B cell (primary cell): ENCODE measurements around the gene KCNJ1. TPM values are rescaled to one million over a fixed set of nuclear protein-coding genes. Genes with fewer than 3 reads are reported as not detected.

Experiments
- ATAC-seq: fragments of 200-7000 bp; cut with Tn5 transposase; one replicate; pipeline ENCODE4 v1.10.0; 2021; ENCODE audit warnings: low read depth, mild to moderate bottlenecking, moderate number of reproducible peaks, moderate library complexity
- CTCF ChIA-PET: fragments of 350-600 bp; sonication (Branson Sonifier 250); formaldehyde crosslinking; loops from one replicate; lab custom pipeline; 2021; ENCODE audit warnings: antibody characterized with exemption, inconsistent platforms; lab: Charles Lee
- POLR2A ChIA-PET: fragments of 350-600 bp; sonication (Branson Sonifier 250); formaldehyde crosslinking; loops from one replicate; lab custom pipeline; 2021; ENCODE audit warnings: antibody characterized with exemption; lab: Charles Lee
- DNase-seq: peaks from one replicate; pipeline ENCODE4 v3.0.0; 2013
- H2AFZ ChIP-seq: 2 replicates; pipeline ENCODE4 v1.6.1; 2012; ENCODE audit warnings: mild to moderate bottlenecking, low read depth, low read length; ENCODE audit not compliant: insufficient read depth, poor library complexity, severe bottlenecking
- H3K27ac ChIP-seq, 2 donors: 1 replicate in 1 of 2; 2 replicates in 1 of 2; pipeline ENCODE4 v1.5.1; 2012 to 2013; ENCODE audit warnings: low read length in 2 of 2, mild to moderate bottlenecking in 2 of 2, moderate library complexity in 1 of 2
- H3K27me3 ChIP-seq, 4 experiments: fragments of 200-600 bp in 1 of 4; sonication (generic) in 1 of 4; replicated peaks in 1 of 4; 1 replicate in 2 of 4; 2 replicates in 2 of 4; pipeline versions ENCODE4 v1.6.1 to v1.7.0; 2013 to 2016; ENCODE audit warnings: low read length in 3 of 4, mild to moderate bottlenecking in 2 of 4, mixed read lengths in 1 of 4, moderate library complexity in 1 of 4; ENCODE audit not compliant: insufficient read depth in 4 of 4, control insufficient read depth in 3 of 4; ENCODE audit errors: control extremely low read depth in 1 of 4
- H3K36me3 ChIP-seq, 2 experiments: replicated peaks in 1 of 2; 1 replicate in 1 of 2; 2 replicates in 1 of 2; pipeline versions ENCODE4 v1.6.1 to v1.7.1; 2013; ENCODE audit warnings: low read length in 1 of 2; ENCODE audit not compliant: insufficient read depth in 2 of 2, control insufficient read depth in 1 of 2; ENCODE audit errors: control extremely low read depth in 1 of 2, extremely low read depth in 1 of 2
- H3K4me1 ChIP-seq, 2 donors: fragments of 200-600 bp in 1 of 2; sonication (generic) in 1 of 2; 1 replicate in 1 of 2; 2 replicates in 1 of 2; pipeline versions ENCODE4 v1.5.1 to v1.6.1; 2013 to 2017; ENCODE audit warnings: low read length in 2 of 2; ENCODE audit not compliant: control insufficient read depth in 2 of 2, insufficient read depth in 2 of 2
- H3K4me2 ChIP-seq: replicated peaks from 2 replicates; pipeline ENCODE3; 2012; ENCODE audit warnings: mild to moderate bottlenecking, low read depth, low read length; ENCODE audit not compliant: poor library complexity, severe bottlenecking
- H3K4me3 ChIP-seq, 5 experiments: fragments of 200-600 bp in 1 of 5; sonication (generic) in 1 of 5; 1 replicate in 3 of 5; 2 replicates in 2 of 5; pipeline versions ENCODE4 v1.5.1 to v1.7.0; 2011 to 2016; ENCODE audit warnings: low read length in 4 of 5, mild to moderate bottlenecking in 4 of 5, low read depth in 2 of 5, control low read depth in 1 of 5, moderate library complexity in 1 of 5; ENCODE audit not compliant: insufficient read depth in 1 of 5; ENCODE audit errors: control extremely low read depth in 1 of 5, extremely low read depth in 1 of 5
- H3K79me2 ChIP-seq: fragments of 200-600 bp; sonication (generic); one replicate; pipeline ENCODE4 v1.6.0; 2016; ENCODE audit warnings: low read length; ENCODE audit not compliant: control insufficient read depth, insufficient read depth
- H3K9ac ChIP-seq: fragments of 200-600 bp; sonication (generic); 2 replicates; pipeline ENCODE4 v1.6.1; 2017; ENCODE audit warnings: mild to moderate bottlenecking, low read length, moderate library complexity
- H3K9me3 ChIP-seq, 3 donors: one replicate each; pipeline versions ENCODE4 v1.6.1 to v1.7.1; 2013; ENCODE audit warnings: low read length in 2 of 3; ENCODE audit not compliant: control insufficient read depth in 2 of 3, insufficient read depth in 1 of 3; ENCODE audit errors: control extremely low read depth in 1 of 3
- H4K20me1 ChIP-seq: 2 replicates; pipeline ENCODE4 v1.6.0; 2012; ENCODE audit warnings: mild to moderate bottlenecking, low read length; ENCODE audit not compliant: insufficient read depth, control insufficient read depth, poor library complexity, severe bottlenecking
- H3K27ac Mint-ChIP-seq: one replicate; pipeline ENCODE4 v1.8.0; 2021; ENCODE audit warnings: mixed read lengths
- H3K27me3 Mint-ChIP-seq: one replicate; pipeline ENCODE4 v1.8.0; 2021; ENCODE audit warnings: mixed read lengths
- H3K4me1 Mint-ChIP-seq: one replicate; pipeline ENCODE4 v1.8.0; 2021; ENCODE audit warnings: mixed read lengths
- H3K4me3 Mint-ChIP-seq: one replicate; pipeline ENCODE4 v1.8.0; 2021; ENCODE audit warnings: mixed read lengths
- H3K9me3 Mint-ChIP-seq: one replicate; pipeline ENCODE4 v1.8.0; 2022; ENCODE audit warnings: mixed read lengths; ENCODE audit not compliant: insufficient read depth
- EZH2 ChIP-seq: IDR thresholded peaks from 2 replicates; pipeline ENCODE4 v1.6.1; 2012; ENCODE audit warnings: borderline replicate concordance, low read depth, mild to moderate bottlenecking, moderate library complexity, low read length; ENCODE audit not compliant: insufficient read depth, poor library complexity, severe bottlenecking
- WGBS: methylation state at CpG from one replicate; pipeline ENCODE4 v1.1.5; 2013; ENCODE audit warnings: missing lambda C conversion rate; ENCODE audit not compliant: insufficient coverage; 5-methylcytosine and 5-hydroxymethylcytosine counted together
- intact Hi-C: fragments of 100-400 bp; cut with micrococcal nuclease; formaldehyde crosslinking; loops from one replicate; pipeline ENCODE4 v1.10.0; 2022
- polyA plus RNA-seq: library from polyadenylated mRNA; depleted of rRNA; stranded (reverse); fragments of >200 nt; gene quantifications from 2 replicates; pipeline ENCODE4 v1.2.3, GENCODE V29; 2012
- total RNA-seq, 2 donors: library from RNA; stranded (reverse); fragments of 120-200 nt in 1 of 2; gene quantifications; 1 replicate in 1 of 2; 2 replicates in 1 of 2; pipeline versions ENCODE4 v1.2.3 to v1.2.4, GENCODE V29; 2013 to 2022
- TF ChIP-seq, protein P1 (sequence below): fragments of 200-600 bp; IDR thresholded peaks from one replicate; pipeline ENCODE4 v1.8.0; 2022; ENCODE audit warnings: antibody characterized with exemption, mild to moderate bottlenecking

The KCNJ1 gene
- total and polyA plus RNA-seq, 2 donors (not counting 1 experiment from before 2014, with no cell fraction given) = not detected

GRCh38 chr11:128872094-128872493 lies 5.0 kb upstream of the KCNJ1 start:
- CTCF ChIA-PET = interaction anchor here (1.1 kb wide), 1 partner anchor 62 kb away, joined by 3 read pairs; no protein-coding TSS in a partner anchor
- H4K20me1 ChIP-seq = no peaks in the 10 kb centered on the region
- Mint-ChIP-seq H3K4me1 (no peaks in the 10 kb centered on the region), H3K27me3 (peaks cover 36% of the 10 kb centered on the region), H3K9me3 (no peaks in the 10 kb centered on the region), H3K4me3 (no peak overlapping the region), H3K27ac (no peak overlapping the region)
- no peak overlapping the region for H3K9ac ChIP-seq
- no peak for TF ChIP-seq EZH2
- TF ChIP-seq, protein P1, sequence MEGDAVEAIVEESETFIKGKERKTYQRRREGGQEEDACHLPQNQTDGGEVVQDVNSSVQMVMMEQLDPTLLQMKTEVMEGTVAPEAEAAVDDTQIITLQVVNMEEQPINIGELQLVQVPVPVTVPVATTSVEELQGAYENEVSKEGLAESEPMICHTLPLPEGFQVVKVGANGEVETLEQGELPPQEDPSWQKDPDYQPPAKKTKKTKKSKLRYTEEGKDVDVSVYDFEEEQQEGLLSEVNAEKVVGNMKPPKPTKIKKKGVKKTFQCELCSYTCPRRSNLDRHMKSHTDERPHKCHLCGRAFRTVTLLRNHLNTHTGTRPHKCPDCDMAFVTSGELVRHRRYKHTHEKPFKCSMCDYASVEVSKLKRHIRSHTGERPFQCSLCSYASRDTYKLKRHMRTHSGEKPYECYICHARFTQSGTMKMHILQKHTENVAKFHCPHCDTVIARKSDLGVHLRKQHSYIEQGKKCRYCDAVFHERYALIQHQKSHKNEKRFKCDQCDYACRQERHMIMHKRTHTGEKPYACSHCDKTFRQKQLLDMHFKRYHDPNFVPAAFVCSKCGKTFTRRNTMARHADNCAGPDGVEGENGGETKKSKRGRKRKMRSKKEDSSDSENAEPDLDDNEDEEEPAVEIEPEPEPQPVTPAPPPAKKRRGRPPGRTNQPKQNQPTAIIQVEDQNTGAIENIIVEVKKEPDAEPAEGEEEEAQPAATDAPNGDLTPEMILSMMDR = no peak
- H3K4me3 ChIP-seq = no peak overlapping the region
- DNase-seq = no peak
- no peaks in the 10 kb centered on the region for H3K9me3 ChIP-seq
- H3K27ac ChIP-seq = no peak overlapping the region
- WGBS = 50% methylated on average over 1 of the region's 6 CpGs
- POLR2A ChIA-PET = no interaction called here
- no peaks in the 10 kb centered on the region for H3K4me1 ChIP-seq
- peaks cover 0 to 17% (median 0%) of the 10 kb centered on the region in 4 experiments for H3K27me3 ChIP-seq
- no peaks in the 10 kb centered on the region for H3K79me2 ChIP-seq
- H3K4me2 ChIP-seq = no peak overlapping the region
- ATAC-seq = no peak
- no peaks in the 10 kb centered on the region for H3K36me3 ChIP-seq
- no peak overlapping the region for H2AFZ ChIP-seq
- intact Hi-C loops = no loop called here

DNA sequence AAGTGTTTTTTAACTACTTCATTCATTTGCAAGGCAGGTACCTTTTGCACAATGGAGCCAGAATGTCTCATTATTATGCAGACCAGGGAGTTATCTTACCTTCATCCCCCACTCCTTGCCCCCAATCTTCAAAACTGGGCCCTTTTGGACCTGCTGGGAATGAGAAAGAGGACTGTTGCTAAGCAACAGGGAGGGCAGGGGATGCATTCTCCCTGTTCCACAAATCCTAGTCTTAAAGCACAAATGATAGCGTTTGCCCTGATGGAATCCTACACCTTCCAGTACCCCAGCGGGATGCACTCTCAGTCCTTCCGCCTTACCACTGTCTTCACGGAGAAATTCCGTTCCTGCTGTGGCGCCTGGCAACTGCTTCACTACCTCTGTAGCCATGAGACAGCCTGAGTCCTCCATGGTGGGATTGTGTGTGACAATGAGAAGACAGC lies 4.1 kb upstream of the KCNJ1 start:
- ChIA-PET CTCF (interaction anchor here (1.7 kb wide), 1 partner anchor 714 kb away, joined by 5 read pairs; no protein-coding TSS in a partner anchor), POLR2A (no interaction called here)
- Histone ChIP-seq H3K36me3 (no peaks in the 10 kb centered on the region), H4K20me1 (no peaks in the 10 kb centered on the region), H3K4me2 (no peak overlapping the region), H3K79me2 (no peaks in the 10 kb centered on the region), H3K9me3 (no peaks in the 10 kb centered on the region), H3K27me3 (peaks cover 0 to 17% (median 0%) of the 10 kb centered on the region in 4 experiments), H3K4me3 (no peak overlapping the region), H3K9ac (no peak overlapping the region), H3K27ac (no peak overlapping the region), H2AFZ (no peak overlapping the region), H3K4me1 (no peaks in the 10 kb centered on the region)
- H3K4me3 Mint-ChIP-seq = no peak overlapping the region
- DNase-seq (no peak), ATAC-seq (no peak)
- H3K4me1 Mint-ChIP-seq = no peaks in the 10 kb centered on the region
- 92% methylated on average over 2 of the region's 6 CpGs for WGBS
- TF ChIP-seq, protein P1 = no peak
- TF ChIP-seq EZH2 = no peak
- H3K27me3 Mint-ChIP-seq = peaks cover 31% of the 10 kb centered on the region
- H3K27ac Mint-ChIP-seq = no peak overlapping the region
- intact Hi-C loops = no loop called here
- H3K9me3 Mint-ChIP-seq = no peaks in the 10 kb centered on the region
